Kidney epithelial cell (primary cell): ENCODE data around the gene USP24. TPM values are rescaled to one million over a fixed set of nuclear protein-coding genes. Genes with fewer than 3 reads are reported as not detected.

Experiments used
- DNase-seq: peaks from one replicate; pipeline ENCODE4 v3.0.0-alpha.2; 2010; ENCODE audit warnings: low read depth
- H3K27me3 ChIP-seq: 2 replicates; pipeline ENCODE4 v1.6.0; 2011; ENCODE audit warnings: low read length; ENCODE audit not compliant: control insufficient read depth, insufficient read depth
- H3K36me3 ChIP-seq: 2 replicates; pipeline ENCODE4 v1.5.1; 2011; ENCODE audit warnings: low read length; ENCODE audit not compliant: control insufficient read depth, insufficient read depth
- H3K4me3 ChIP-seq: 2 replicates; pipeline ENCODE4 v1.5.1; 2011; ENCODE audit warnings: low read depth, mild to moderate bottlenecking, control low read depth, low read length
- total RNA-seq: library from RNA; depleted of rRNA; stranded (reverse); fragments of >200 nt; gene quantifications from 2 replicates; pipeline ENCODE4 v1.2.3, GENCODE V29; 2015
- TF ChIP-seq, protein P1 (sequence below): IDR thresholded peaks from 2 replicates; pipeline ENCODE4 v1.5.1; 2011; ENCODE audit warnings: mild to moderate bottlenecking, moderate library complexity, low read length, control low read depth, inconsistent platforms; ENCODE audit not compliant: insufficient read depth, poor library complexity, severe bottlenecking

Gene USP24
- total RNA-seq, 1 donor from 2014 or later, result 27.2 TPM

DNA sequence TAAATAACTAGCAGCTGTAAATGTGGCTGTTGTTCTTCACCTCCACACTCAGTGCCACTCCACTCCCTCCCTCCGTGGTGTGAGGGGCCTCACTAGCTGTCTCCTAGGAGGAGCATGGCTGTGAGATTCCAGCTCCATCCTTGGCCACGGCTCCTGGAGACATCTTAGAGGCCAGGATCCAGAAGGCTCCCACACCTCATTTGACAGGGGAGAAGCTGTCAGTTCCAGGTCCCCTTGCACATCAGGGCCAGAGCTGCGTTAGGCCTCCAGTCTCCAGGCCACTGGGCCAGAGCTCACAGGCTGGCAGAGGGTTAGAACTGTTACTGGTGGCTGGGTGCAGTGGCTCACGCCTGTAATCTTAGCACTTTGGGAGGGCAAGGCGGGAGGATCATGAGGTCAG is 160.8 kb downstream of the USP24 start:
- H3K27me3 ChIP-seq, result no peaks in the 10 kb centered on the region
- DNase-seq, result no peak
- H3K4me3 ChIP-seq, result no peak overlapping the region
- TF ChIP-seq, protein P1, sequence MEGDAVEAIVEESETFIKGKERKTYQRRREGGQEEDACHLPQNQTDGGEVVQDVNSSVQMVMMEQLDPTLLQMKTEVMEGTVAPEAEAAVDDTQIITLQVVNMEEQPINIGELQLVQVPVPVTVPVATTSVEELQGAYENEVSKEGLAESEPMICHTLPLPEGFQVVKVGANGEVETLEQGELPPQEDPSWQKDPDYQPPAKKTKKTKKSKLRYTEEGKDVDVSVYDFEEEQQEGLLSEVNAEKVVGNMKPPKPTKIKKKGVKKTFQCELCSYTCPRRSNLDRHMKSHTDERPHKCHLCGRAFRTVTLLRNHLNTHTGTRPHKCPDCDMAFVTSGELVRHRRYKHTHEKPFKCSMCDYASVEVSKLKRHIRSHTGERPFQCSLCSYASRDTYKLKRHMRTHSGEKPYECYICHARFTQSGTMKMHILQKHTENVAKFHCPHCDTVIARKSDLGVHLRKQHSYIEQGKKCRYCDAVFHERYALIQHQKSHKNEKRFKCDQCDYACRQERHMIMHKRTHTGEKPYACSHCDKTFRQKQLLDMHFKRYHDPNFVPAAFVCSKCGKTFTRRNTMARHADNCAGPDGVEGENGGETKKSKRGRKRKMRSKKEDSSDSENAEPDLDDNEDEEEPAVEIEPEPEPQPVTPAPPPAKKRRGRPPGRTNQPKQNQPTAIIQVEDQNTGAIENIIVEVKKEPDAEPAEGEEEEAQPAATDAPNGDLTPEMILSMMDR, result no peak
- H3K36me3 ChIP-seq, result no peaks in the 10 kb centered on the region

DNA sequence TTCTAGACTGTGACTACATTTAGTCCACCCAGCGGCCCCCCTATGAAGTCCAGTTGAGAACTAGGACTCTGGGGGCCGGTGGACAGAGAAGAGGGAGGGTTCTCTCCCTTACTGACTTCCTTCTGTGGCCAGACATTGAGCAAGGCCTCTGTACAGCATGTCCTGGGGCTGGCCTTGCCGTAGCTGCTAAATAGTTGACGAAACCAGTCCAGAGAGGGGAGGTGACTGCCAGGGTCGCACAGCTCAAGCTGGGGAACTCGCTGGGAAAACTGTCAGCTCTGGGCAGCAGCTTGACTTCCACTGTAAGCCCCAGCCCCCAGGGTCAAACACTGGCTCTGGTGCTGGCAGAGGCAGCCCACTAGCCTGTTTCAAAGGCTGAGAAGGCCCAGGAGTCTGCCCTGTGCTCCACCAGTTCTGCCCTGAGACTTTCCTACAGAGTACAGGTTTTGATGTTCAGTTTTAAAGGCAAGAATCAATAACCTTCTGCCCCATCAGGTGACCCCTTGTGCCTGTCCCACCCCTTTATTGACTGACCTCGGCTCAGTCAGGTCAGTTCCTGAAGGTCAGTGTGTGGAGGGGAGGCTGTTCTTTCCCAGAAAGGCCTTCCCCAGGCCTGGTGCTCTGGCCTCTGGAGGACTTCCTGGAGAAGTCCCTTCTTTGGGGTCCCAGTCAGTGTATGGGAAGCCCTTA is 161.8 kb downstream of the USP24 start:
- TF ChIP-seq, protein P1, result no peak
- no peaks in the 10 kb centered on the region for H3K36me3 ChIP-seq
- no peaks in the 10 kb centered on the region for H3K27me3 ChIP-seq
- no peak for DNase-seq
- H3K4me3 ChIP-seq, result no peak overlapping the region

DNA sequence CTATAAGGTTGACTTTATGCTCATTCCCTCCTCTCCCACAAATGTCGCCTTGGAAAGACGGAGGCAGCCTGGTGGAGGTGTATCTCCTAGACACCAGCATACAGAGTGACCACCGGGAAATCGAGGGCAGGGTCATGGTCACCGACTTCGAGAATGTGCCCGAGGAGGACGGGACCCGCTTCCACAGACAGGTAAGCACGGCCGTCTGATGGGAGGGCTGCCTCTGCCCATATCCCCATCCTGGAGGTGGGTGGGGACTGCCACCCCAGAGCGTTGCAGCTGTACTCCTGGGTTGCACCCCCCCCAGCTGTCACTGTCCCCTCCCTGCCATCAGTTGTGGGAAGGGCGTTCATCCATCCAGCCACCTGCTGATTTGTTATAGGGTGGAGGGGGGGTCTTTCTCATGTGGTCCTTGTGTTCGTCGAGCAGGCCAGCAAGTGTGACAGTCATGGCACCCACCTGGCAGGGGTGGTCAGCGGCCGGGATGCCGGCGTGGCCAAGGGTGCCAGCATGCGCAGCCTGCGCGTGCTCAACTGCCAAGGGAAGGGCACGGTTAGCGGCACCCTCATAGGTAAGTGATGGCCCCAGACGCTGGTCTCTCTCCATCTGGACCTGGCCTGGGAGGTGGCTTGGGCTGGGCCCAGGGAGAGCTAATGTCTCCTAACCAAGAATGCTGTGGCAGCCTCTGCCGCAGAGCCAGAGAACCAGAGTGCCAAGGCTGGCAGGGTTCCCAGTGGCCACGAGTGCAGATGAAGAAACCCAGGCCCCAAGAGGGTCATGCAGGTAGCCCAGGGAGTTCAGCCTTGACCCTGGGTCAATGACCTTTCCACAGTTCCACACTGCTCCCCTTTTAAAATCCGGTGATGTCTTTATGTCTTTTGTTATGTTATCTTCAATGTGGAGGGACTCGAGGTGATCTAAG is 162.7 kb downstream of the USP24 start:
- Histone ChIP-seq H3K4me3 (no peak overlapping the region), H3K36me3 (no peaks in the 10 kb centered on the region), H3K27me3 (no peaks in the 10 kb centered on the region)
- no peak for DNase-seq
- TF ChIP-seq, protein P1, result no peak

DNA sequence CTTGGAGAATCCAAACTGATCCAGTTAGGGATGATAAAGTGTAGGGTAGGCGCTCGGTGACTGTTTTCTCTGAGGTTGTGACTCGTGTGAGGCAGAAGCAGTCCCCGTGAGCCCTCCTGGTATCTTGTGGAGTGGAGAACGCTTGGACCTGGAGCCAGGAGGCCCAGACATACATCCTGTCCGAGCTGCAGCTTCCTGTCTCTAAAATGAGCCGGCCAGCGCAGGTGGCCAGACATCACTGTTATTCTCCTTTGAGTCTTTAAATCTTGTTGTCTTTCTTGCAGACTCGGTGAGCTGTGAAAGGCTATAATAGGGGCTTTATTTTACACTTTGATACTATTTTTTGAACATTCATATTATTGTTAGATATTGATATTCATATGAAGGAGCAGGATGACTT is 163.5 kb downstream of the USP24 start:
- H3K36me3 ChIP-seq, result no peaks in the 10 kb centered on the region
- no peaks in the 10 kb centered on the region for H3K27me3 ChIP-seq
- no peak for DNase-seq
- TF ChIP-seq, protein P1, result no peak
- H3K4me3 ChIP-seq, result no peak overlapping the region

DNA sequence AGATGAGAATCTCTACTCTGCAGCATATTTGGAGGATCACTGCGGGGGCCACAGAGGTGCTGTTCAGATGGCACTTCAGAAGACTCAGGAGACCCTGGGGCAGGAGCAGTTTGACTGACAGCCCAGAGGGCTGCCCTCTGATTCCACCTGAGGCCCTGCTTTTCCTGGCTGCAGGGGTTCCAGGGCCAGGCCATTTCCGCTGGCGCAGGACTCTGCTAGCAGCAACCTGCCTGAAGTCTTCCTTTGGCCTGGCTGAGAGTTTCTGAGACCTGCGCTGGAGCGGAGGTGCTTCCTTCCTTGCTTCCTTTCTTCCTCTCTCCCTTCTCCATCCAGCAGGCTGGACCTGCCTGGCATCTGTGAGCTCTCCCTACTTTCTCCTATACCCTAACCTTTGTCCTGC is 164.0 kb downstream of the USP24 start:
- Histone ChIP-seq H3K4me3 (no peak overlapping the region), H3K36me3 (no peaks in the 10 kb centered on the region), H3K27me3 (no peaks in the 10 kb centered on the region)
- TF ChIP-seq, protein P1, result no peak
- no peak for DNase-seq

DNA sequence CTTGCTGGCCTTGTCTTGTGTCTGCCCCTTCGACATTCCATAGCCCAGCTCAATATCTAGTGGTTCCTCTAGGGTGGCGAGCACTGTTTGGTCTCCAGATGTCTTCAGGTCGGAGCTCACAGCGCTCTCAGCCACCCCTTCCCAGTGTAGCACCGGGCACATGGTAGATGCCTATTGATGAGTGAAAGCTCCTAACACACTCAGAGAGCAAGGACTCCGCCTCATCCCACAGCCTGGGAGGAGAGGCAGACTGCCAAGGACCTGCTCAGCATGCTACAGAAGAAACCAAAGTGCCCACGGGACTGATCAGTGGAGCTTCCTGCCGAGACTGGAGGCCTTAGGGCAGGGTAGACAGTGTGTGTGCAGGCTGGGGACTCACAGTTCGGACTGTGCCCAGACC is 164.9 kb downstream of the USP24 start:
- no peaks in the 10 kb centered on the region for H3K27me3 ChIP-seq
- H3K4me3 ChIP-seq, result no peak overlapping the region
- no peaks in the 10 kb centered on the region for H3K36me3 ChIP-seq
- TF ChIP-seq, protein P1, result no peak
- DNase-seq, result no peak
